Transverse colon (tissue), 3 donors: ENCODE data around the gene SF3A2.

Experiments used
- POLR2A ChIP-seq: fragments of 450-650 bp; IDR thresholded peaks from one replicate; pipeline ENCODE4 v1.6.1; 2016; ENCODE audit warnings: antibody characterized with exemption, mild to moderate bottlenecking, moderate library complexity
- POLR2AphosphoS5 ChIP-seq, 3 donors: sonication (generic); formaldehyde crosslinking; IDR thresholded peaks; one replicate each; pipeline ENCODE4 v1.6.1; 2016; ENCODE audit warnings: antibody characterized with exemption in 3 of 3

DNA sequence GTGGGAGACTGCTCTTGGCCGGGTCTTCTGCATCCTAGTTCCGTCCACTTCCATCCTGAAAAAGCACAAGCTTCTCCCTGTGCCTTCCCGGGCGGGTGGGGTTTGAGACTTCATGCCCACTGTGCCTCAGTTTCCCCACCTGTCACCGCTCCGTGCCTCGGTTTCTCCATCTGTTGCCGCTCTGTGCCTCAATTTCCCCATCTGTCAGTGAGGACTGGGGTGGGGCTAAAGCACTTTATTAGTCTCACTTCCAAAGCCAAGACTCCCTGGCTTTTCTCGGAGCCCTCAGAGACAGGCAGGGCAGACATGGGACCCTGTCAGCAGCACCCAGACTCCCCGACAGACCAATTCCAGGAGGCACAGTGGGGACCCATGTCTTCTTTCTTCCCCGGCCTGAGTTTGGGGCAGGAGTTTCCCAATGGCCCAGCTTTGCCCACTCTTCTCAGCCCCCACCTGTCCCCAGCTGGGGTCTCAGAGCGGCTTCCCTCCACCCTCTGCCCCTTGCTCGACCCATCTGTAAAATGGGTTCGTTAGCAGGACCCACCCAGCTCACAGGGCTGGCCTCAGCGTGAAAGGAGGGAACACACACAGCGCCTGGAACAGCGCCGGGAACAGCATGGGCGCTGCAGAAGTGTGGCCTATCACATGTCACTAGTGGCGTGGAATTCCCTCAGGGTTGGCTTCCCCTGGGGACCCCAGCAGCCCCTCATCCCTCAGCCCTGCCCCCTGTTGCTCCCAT lies 49.9 kb downstream of the SF3A2 start:
- TF ChIP-seq POLR2A (no peak), POLR2AphosphoS5 (IDR thresholded peaks at IDR 0.05) (no peak)
